CD8-positive, alpha-beta memory T cell (primary cell): ENCODE results near the gene GREB1L. TPM values are rescaled to one million over a fixed set of nuclear protein-coding genes. Genes with fewer than 3 reads are reported as not detected.

ENCODE experiments used
- CTCF ChIA-PET: fragments of 350-600 bp; sonication (Branson Sonifier 250); formaldehyde crosslinking; loops from one replicate; lab custom pipeline; 2021; ENCODE audit warnings: antibody characterized with exemption; lab: Charles Lee
- POLR2A ChIA-PET: fragments of 350-600 bp; sonication (Branson Sonifier 250); formaldehyde crosslinking; loops from one replicate; lab custom pipeline; 2021; ENCODE audit warnings: antibody characterized with exemption; lab: Charles Lee
- DNase-seq, 5 donors: peaks; one replicate each; pipeline versions ENCODE4 v3.0.0 to v3.0.0-alpha.2; 2020 to 2022; ENCODE audit warnings: mixed read lengths in 1 of 5
- H3K27ac ChIP-seq: one replicate; pipeline ENCODE4 v1.7.0; 2013; ENCODE audit warnings: low read depth, mild to moderate bottlenecking, low read length, moderate library complexity
- H3K27me3 ChIP-seq: 2 replicates; pipeline ENCODE4 v1.7.0; 2013; ENCODE audit warnings: low read length, mild to moderate bottlenecking; ENCODE audit not compliant: insufficient read depth, poor library complexity, severe bottlenecking
- H3K36me3 ChIP-seq: 2 replicates; pipeline ENCODE4 v1.7.0; 2013; ENCODE audit warnings: mild to moderate bottlenecking, low read length, moderate library complexity; ENCODE audit not compliant: insufficient read depth
- H3K4me1 ChIP-seq: 2 replicates; pipeline ENCODE4 v1.7.0; 2013; ENCODE audit warnings: mild to moderate bottlenecking, low read length, moderate library complexity; ENCODE audit not compliant: insufficient read depth
- H3K4me3 ChIP-seq: 2 replicates; pipeline ENCODE4 v1.7.0; 2013; ENCODE audit warnings: mild to moderate bottlenecking, low read length
- H3K9me3 ChIP-seq: 2 replicates; pipeline ENCODE4 v1.7.0; 2013; ENCODE audit warnings: mild to moderate bottlenecking, low read length
- H3K27ac Mint-ChIP-seq, 8 donors: one replicate each; pipeline ENCODE4 v1.8.0; 2020 to 2021; ENCODE audit warnings: mixed read lengths in 8 of 8, mild to moderate bottlenecking in 6 of 8, inconsistent platforms in 3 of 8, moderate library complexity in 3 of 8
- H3K27me3 Mint-ChIP-seq, 2 donors: one replicate each; pipeline ENCODE4 v1.8.0; 2020 to 2021; ENCODE audit warnings: mixed read lengths in 2 of 2, mild to moderate bottlenecking in 1 of 2, moderate library complexity in 1 of 2
- H3K36me3 Mint-ChIP-seq, 3 donors: one replicate each; pipeline ENCODE4 v1.8.0; 2020 to 2021; ENCODE audit warnings: mixed read lengths in 3 of 3, inconsistent platforms in 1 of 3, mild to moderate bottlenecking in 1 of 3
- H3K4me1 Mint-ChIP-seq, 3 donors: one replicate each; pipeline ENCODE4 v1.8.0; 2020 to 2021; ENCODE audit warnings: mixed read lengths in 3 of 3, inconsistent platforms in 1 of 3, mild to moderate bottlenecking in 1 of 3
- H3K4me3 Mint-ChIP-seq, 7 donors: one replicate each; pipeline ENCODE4 v1.8.0; 2020 to 2021; ENCODE audit warnings: mixed read lengths in 7 of 7, mild to moderate bottlenecking in 6 of 7, moderate library complexity in 4 of 7, inconsistent platforms in 2 of 7
- H3K9me3 Mint-ChIP-seq, 5 donors: one replicate each; pipeline ENCODE4 v1.8.0; 2020 to 2022; ENCODE audit warnings: mixed read lengths in 5 of 5, mild to moderate bottlenecking in 3 of 5, moderate library complexity in 2 of 5, inconsistent platforms in 1 of 5
- polyA plus RNA-seq: library from polyadenylated mRNA; unstranded; fragments of 300-500 nt; fragmentation: Illumina TruSeq; gene quantifications from one replicate; pipeline ENCODE4 v1.2.3, GENCODE V29; 2021
- total RNA-seq, 2 experiments: library from RNA; stranded (reverse); gene quantifications; one replicate each; pipeline ENCODE4 v1.2.3, GENCODE V29; 2021

GREB1L gene
- total and polyA plus RNA-seq, 3 experiments from 2014 or later: 0.13 TPM; not detected in 2

DNA sequence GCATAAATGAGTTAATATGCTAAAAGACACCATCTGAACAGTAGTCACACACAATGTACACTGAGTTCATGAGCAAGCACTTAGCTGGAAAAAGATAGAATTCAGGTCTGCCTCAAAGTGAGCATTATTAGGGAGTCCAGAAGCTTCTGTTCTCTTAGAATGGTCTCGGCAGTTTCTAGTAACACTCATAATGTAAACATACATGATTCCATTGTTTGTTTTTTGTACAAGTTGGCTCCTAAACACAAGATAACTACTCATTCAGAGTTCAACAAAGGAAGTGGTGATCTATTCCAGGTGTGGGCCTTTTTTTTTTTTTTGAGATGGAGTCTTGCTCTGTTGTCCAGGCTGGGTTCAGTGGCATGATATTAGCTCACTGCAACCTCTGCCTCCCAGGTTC is 292.3 kb downstream of the GREB1L start:
- H3K4me3 Mint-ChIP-seq: no peak overlapping the region
- Histone ChIP-seq H3K4me1 (no peaks in the 10 kb centered on the region), H3K27ac (no peak overlapping the region), H3K27me3 (no peaks in the 10 kb centered on the region), H3K9me3 (no peaks in the 10 kb centered on the region), H3K4me3 (no peak overlapping the region), H3K36me3 (peaks cover 19% of the 10 kb centered on the region)
- peaks cover 5 to 78% (median 15%) of the 10 kb centered on the region in 3 donors for H3K36me3 Mint-ChIP-seq
- no peak overlapping the region for H3K27ac Mint-ChIP-seq
- CTCF ChIA-PET: no interaction called here
- DNase-seq: no peak
- POLR2A ChIA-PET: no interaction called here
- no peaks in the 10 kb centered on the region for H3K9me3 Mint-ChIP-seq
- no peaks in the 10 kb centered on the region for H3K27me3 Mint-ChIP-seq
- peaks cover 0 to 5% (median 0%) of the 10 kb centered on the region in 3 donors for H3K4me1 Mint-ChIP-seq

- H3K9me3 Mint-ChIP-seq: no peaks in the 10 kb centered on the region
- no peak overlapping the region for H3K27ac Mint-ChIP-seq
- DNase-seq: no peak
- POLR2A ChIA-PET: no interaction called here
- H3K36me3 Mint-ChIP-seq: peaks cover 5 to 67% (median 10%) of the 10 kb centered on the region in 3 donors
- H3K27me3 ChIP-seq: no peaks in the 10 kb centered on the region
- H3K36me3 ChIP-seq: peaks cover 13% of the 10 kb centered on the region
- peaks cover 2 to 6% (median 6%) of the 10 kb centered on the region in 3 donors for H3K4me1 Mint-ChIP-seq
- no peak overlapping the region for H3K27ac ChIP-seq
- H3K4me3 Mint-ChIP-seq: no peak overlapping the region
- CTCF ChIA-PET: no interaction called here
- no peaks in the 10 kb centered on the region for H3K4me1 ChIP-seq
- H3K9me3 ChIP-seq: no peaks in the 10 kb centered on the region
- no peak overlapping the region for H3K4me3 ChIP-seq
- no peaks in the 10 kb centered on the region for H3K27me3 Mint-ChIP-seq
Observed at GRCh38 chr18:21538230-21538629, 296.2 kb downstream of the GREB1L start.

GRCh38 chr18:21546423-21546822 is 304.4 kb downstream of the GREB1L start:
- no peak for DNase-seq
- Histone ChIP-seq H3K27me3 (no peaks in the 10 kb centered on the region), H3K36me3 (peaks cover 9% of the 10 kb centered on the region), H3K27ac (no peak overlapping the region), H3K4me1 (no peaks in the 10 kb centered on the region), H3K9me3 (no peaks in the 10 kb centered on the region), H3K4me3 (no peak overlapping the region)
- H3K27me3 Mint-ChIP-seq: no peaks in the 10 kb centered on the region
- H3K4me3 Mint-ChIP-seq: no peak overlapping the region
- H3K27ac Mint-ChIP-seq: peak overlapping the region in 2 of 8 donors; percentile 51 to 70
- H3K9me3 Mint-ChIP-seq: no peaks in the 10 kb centered on the region
- ChIA-PET CTCF (no interaction called here), POLR2A (no interaction called here)
- H3K36me3 Mint-ChIP-seq: peaks cover 3 to 63% (median 15%) of the 10 kb centered on the region in 3 donors
- H3K4me1 Mint-ChIP-seq: peaks cover 7 to 22% (median 13%) of the 10 kb centered on the region in 3 donors

DNA sequence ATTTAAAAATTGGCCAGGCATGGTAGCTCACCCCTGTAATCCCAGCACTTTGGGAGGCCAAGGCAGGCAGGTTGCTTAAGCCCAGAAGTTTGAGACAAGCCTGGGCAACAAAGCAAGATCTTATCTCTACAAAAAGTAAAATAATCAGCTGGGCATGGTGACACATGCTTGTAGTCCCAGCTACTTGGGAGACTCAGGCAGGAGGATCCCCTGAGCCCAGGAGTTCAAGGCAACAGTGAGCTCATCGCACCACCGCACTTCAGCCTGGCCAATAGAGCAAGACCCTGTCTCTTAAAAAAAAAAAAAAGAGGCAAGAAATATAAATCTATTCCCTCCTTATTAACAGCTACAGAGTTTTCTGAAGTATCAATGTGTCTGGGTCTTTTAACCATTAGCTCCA is 306.6 kb downstream of the GREB1L start:
- Mint-ChIP-seq H3K36me3 (peaks cover 15 to 67% (median 21%) of the 10 kb centered on the region in 3 donors), H3K9me3 (no peaks in the 10 kb centered on the region), H3K4me1 (peaks cover 9 to 23% (median 19%) of the 10 kb centered on the region in 3 donors), H3K4me3 (no peak overlapping the region), H3K27ac (peak overlapping the region in 1 of 8 donors; percentile 78), H3K27me3 (no peaks in the 10 kb centered on the region)
- Histone ChIP-seq H3K4me1 (no peaks in the 10 kb centered on the region), H3K4me3 (no peak overlapping the region), H3K27me3 (no peaks in the 10 kb centered on the region), H3K36me3 (peaks cover 4% of the 10 kb centered on the region), H3K9me3 (no peaks in the 10 kb centered on the region), H3K27ac (no peak overlapping the region)
- DNase-seq: no peak
- ChIA-PET POLR2A (no interaction called here), CTCF (no interaction called here)

- CTCF ChIA-PET: no interaction called here
- no peak overlapping the region for H3K4me3 Mint-ChIP-seq
Observed at GRCh38 chr18:21550510-21550970, 308.5 kb downstream of the GREB1L start.

DNA sequence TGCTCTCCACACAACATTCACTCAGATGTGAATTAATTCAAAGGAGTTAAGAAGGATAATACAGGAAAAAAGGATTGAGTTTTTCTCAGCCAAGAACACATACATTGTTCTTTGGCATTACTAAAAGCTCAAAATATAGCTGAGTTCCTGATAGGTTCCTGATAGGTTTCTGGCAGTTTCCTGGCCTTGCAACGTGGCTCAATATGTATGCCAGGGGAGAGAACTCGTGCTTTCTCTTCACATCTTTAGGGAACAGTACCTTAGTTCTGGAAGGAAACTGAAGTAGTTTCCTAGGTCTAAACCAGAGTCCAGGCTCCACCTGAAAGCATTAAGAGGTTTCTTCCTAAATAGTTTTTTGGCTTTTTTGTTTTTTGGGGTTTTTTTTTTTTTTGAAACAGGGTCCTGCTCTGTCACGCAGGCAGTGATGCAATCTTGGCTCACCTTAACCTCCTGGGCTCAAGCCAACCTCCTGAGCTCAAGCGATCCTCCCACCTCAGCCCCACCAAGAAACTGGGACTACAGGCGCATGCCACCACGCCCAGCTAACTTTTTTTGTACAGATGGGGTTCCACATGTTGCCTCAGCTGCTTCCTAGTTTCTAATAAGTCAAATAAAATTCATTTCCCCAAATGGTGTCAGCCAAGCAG is 315.7 kb downstream of the GREB1L start:
- no peak overlapping the region for H3K27ac Mint-ChIP-seq
- no peak for DNase-seq
- no peaks in the 10 kb centered on the region for H3K27me3 ChIP-seq
- H3K9me3 ChIP-seq: no peaks in the 10 kb centered on the region
- no peaks in the 10 kb centered on the region for H3K27me3 Mint-ChIP-seq
- no peak overlapping the region for H3K4me3 ChIP-seq
- ChIA-PET CTCF (interaction anchor here (0.5 to 1.9 kb wide), 2 partner anchors 43 to 191 kb away, joined by 3 to 6 read pairs; partner anchors contain the start of gene ESCO1), POLR2A (no interaction called here)
- peaks cover 8 to 64% (median 16%) of the 10 kb centered on the region in 3 donors for H3K36me3 Mint-ChIP-seq
- no peaks in the 10 kb centered on the region for H3K9me3 Mint-ChIP-seq
- H3K36me3 ChIP-seq: peaks cover 8% of the 10 kb centered on the region
- H3K27ac ChIP-seq: no peak overlapping the region
- H3K4me3 Mint-ChIP-seq: no peak overlapping the region
- peaks cover 5 to 15% (median 7%) of the 10 kb centered on the region in 3 donors for H3K4me1 Mint-ChIP-seq
- no peaks in the 10 kb centered on the region for H3K4me1 ChIP-seq

More at GRCh38 chr18:21550510-21550970, 308.5 kb downstream of the GREB1L start:
- Histone ChIP-seq H3K27ac (no peak overlapping the region), H3K4me1 (no peaks in the 10 kb centered on the region), H3K36me3 (peaks cover 4% of the 10 kb centered on the region), H3K9me3 (no peaks in the 10 kb centered on the region), H3K4me3 (no peak overlapping the region), H3K27me3 (no peaks in the 10 kb centered on the region)
- Mint-ChIP-seq H3K36me3 (peaks cover 15 to 73% (median 20%) of the 10 kb centered on the region in 3 donors), H3K4me1 (peaks cover 7 to 31% (median 15%) of the 10 kb centered on the region in 3 donors), H3K27me3 (no peaks in the 10 kb centered on the region), H3K27ac (no peak overlapping the region), H3K9me3 (no peaks in the 10 kb centered on the region)
- no peak for DNase-seq
- POLR2A ChIA-PET: no interaction called here

DNA sequence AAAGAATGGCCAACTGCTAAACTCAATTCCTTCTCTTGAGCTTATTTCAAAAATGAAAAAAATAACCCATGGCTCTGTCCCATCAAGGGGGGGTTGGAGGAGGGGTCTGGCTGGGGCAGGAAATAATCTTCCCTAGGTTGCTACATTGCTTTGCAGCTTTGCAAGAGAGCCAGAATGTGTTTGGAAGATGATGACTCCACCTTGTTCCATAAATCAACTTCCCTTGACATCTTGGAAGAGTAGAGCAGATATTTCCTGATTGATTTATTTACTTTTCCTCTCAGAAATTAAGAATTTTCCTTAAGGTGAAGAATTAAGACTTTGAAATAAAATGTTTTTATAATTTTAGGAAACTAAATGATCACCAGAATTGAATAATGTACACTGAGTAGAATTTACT is 317.2 kb downstream of the GREB1L start:
- Mint-ChIP-seq H3K4me1 (peaks cover 5 to 15% (median 6%) of the 10 kb centered on the region in 3 donors), H3K4me3 (no peak overlapping the region), H3K27ac (peak overlapping the region in 3 of 8 donors; percentile 13 to 46 (median 39)), H3K27me3 (no peaks in the 10 kb centered on the region), H3K36me3 (peaks cover 9 to 68% (median 17%) of the 10 kb centered on the region in 3 donors), H3K9me3 (no peaks in the 10 kb centered on the region)
- Histone ChIP-seq H3K4me3 (no peak overlapping the region), H3K4me1 (no peaks in the 10 kb centered on the region), H3K36me3 (peaks cover 16% of the 10 kb centered on the region), H3K27me3 (no peaks in the 10 kb centered on the region), H3K27ac (no peak overlapping the region), H3K9me3 (no peaks in the 10 kb centered on the region)
- ChIA-PET POLR2A (no interaction called here), CTCF (interaction anchor here (1.9 kb wide), 1 partner anchor 42 kb away, joined by 6 read pairs; the partner anchor contains the start of gene ESCO1)
- DNase-seq: no peak

GRCh38 chr18:21571772-21572171 is 329.7 kb downstream of the GREB1L start:
- Mint-ChIP-seq H3K4me1 (peaks cover 9 to 10% (median 10%) of the 10 kb centered on the region in 3 donors), H3K27ac (no peak overlapping the region), H3K36me3 (peaks cover 17 to 88% (median 39%) of the 10 kb centered on the region in 3 donors), H3K27me3 (no peaks in the 10 kb centered on the region), H3K4me3 (no peak overlapping the region), H3K9me3 (no peaks in the 10 kb centered on the region)
- Histone ChIP-seq H3K4me1 (no peaks in the 10 kb centered on the region), H3K27ac (no peak overlapping the region), H3K27me3 (no peaks in the 10 kb centered on the region), H3K9me3 (no peaks in the 10 kb centered on the region), H3K4me3 (no peak overlapping the region), H3K36me3 (peaks cover 34% of the 10 kb centered on the region)
- DNase-seq: no peak
- ChIA-PET POLR2A (interaction anchor here (1.1 kb wide), 1 partner anchor 29 kb away, joined by 3 read pairs; no protein-coding TSS in a partner anchor), CTCF (no interaction called here)
